ENCODE measurements around the gene SDK2.

Gene SDK2

GRCh38 chr17:73591296-73592078 is 52.8 kb downstream of the SDK2 start:
- CTCF ChIA-PET, result interaction anchor here (0.6 kb wide), 1 partner anchor 603 kb away, joined by 3 read pairs; no protein-coding TSS in a partner anchor
- TF ChIP-seq ELK4 (IDR thresholded peaks at IDR 0.05; ENCODE audit: borderline replicate concordance, low read depth, low read length), result no peak
- no peak for TF ChIP-seq ZNF777 (tag by site-specific recombination; IDR thresholded peaks at IDR 0.05; ENCODE audit: borderline replicate concordance)
- no peak for TF ChIP-seq ZNF623 (tag by site-specific recombination; IDR thresholded peaks at IDR 0.05)

GRCh38 chr17:73589363-73589980 is 54.8 kb downstream of the SDK2 start:
- TF ChIP-seq ZNF473 (tag by site-specific recombination; IDR thresholded peaks at IDR 0.05) (no peak), HOXD13 (CRISPR knock-in tag; IDR thresholded peaks at IDR 0.05; ENCODE audit: borderline replicate concordance) (no peak), ZNF639 (tag by site-specific recombination; IDR thresholded peaks at IDR 0.05) (no peak), ZNF10 (tag by site-specific recombination; IDR thresholded peaks at IDR 0.05) (no peak), PRDM4 (tag by site-specific recombination; IDR thresholded peaks at IDR 0.05) (no peak), ZNF121 (tag by site-specific recombination; IDR thresholded peaks at IDR 0.05) (no peak), ZNF629 (tag by site-specific recombination; IDR thresholded peaks at IDR 0.05) (no peak), ZNF391 (tag by site-specific recombination; IDR thresholded peaks at IDR 0.05; ENCODE audit: borderline replicate concordance, low read depth) (no peak), OVOL3 (tag by site-specific recombination; IDR thresholded peaks at IDR 0.05) (no peak), ZNF19 (tag by site-specific recombination; IDR thresholded peaks at IDR 0.05; ENCODE audit: low read depth) (no peak), ZNF280C (tag by site-specific recombination; IDR thresholded peaks at IDR 0.05) (no peak), ZNF701 (tag by site-specific recombination; IDR thresholded peaks at IDR 0.05) (no peak), ZFP69B (tag by site-specific recombination; IDR thresholded peaks at IDR 0.05) (no peak), ZBTB49 (tag by site-specific recombination; IDR thresholded peaks at IDR 0.05; ENCODE audit: low read depth) (no peak), KLF8 (tag by site-specific recombination; IDR thresholded peaks at IDR 0.05) (no peak), ZNF174 (tag by site-specific recombination; IDR thresholded peaks at IDR 0.05) (no peak)
- no peak overlapping the region for H3K27ac ChIP-seq (ENCODE audit: extremely low read depth, low read depth, low read length)
- peaks cover 6% of the 10 kb centered on the region; the same call in 1 of the 2 replicates for H3K4me1 ChIP-seq (ENCODE audit: control insufficient read depth, insufficient read depth, low read length)
- no peaks in the 10 kb centered on the region for H3K36me3 ChIP-seq (ENCODE audit: control insufficient read depth in 2 of 2, insufficient read depth in 1 of 2, low read length in 2 of 2)
- ChIA-PET POLR2A (no interaction called here), CTCF (no interaction called here)
- H3K4me3 ChIP-seq (ENCODE audit: low read depth, low read length), result no peak overlapping the region
- H3K9me3 ChIP-seq (ENCODE audit: control insufficient read depth, insufficient read depth, low read depth, low read length), result no peaks in the 10 kb centered on the region

More at GRCh38 chr17:73591296-73592078, 52.8 kb downstream of the SDK2 start:
- Histone ChIP-seq H3K27ac (ENCODE audit: extremely low read depth, low read depth, low read length) (no peak overlapping the region), H3K36me3 (ENCODE audit: control insufficient read depth in 2 of 2, insufficient read depth in 1 of 2, low read length in 2 of 2) (no peaks in the 10 kb centered on the region), H3K9me3 (ENCODE audit: control insufficient read depth, insufficient read depth, low read depth, low read length) (no peaks in the 10 kb centered on the region), H3K4me3 (ENCODE audit: low read depth, low read length) (no peak overlapping the region), H3K4me1 (ENCODE audit: control insufficient read depth, insufficient read depth, low read length) (peaks cover 4% of the 10 kb centered on the region; the same call in 1 of the 2 replicates)
- POLR2A ChIA-PET, result no interaction called here
